PC-9 (cell line): Measurements from ENCODE around the gene USP36. TPM values are rescaled to one million over a fixed set of nuclear protein-coding genes. Genes with fewer than 3 reads are reported as not detected.

Source experiments
- BruUV-seq: library from RNA; stranded (reverse); fragments of 400-500 nt; replicated peaks from 2 replicates; lab custom pipeline; 2021; lab: Mats Ljungman, UMichigan
- CTCF ChIA-PET: fragments of 300-600 bp; sonication (Branson Sonifier 250); formaldehyde crosslinking; loops from one replicate; lab custom pipeline; 2022; ENCODE audit warnings: antibody characterized with exemption; lab: Charles Lee
- POLR2A ChIA-PET: fragments of 300-600 bp; sonication (Branson Sonifier 250); formaldehyde crosslinking; loops from one replicate; lab custom pipeline; 2022; ENCODE audit warnings: antibody characterized with exemption; ENCODE audit not compliant: unreplicated experiment; lab: Charles Lee
- DNase-seq, 2 experiments: peaks; one replicate each; pipeline versions ENCODE4 v3.0.0 to v3.0.0-alpha.2; 2015 to 2022; ENCODE audit warnings: mixed read lengths in 1 of 2
- H2AFZ ChIP-seq: fragments of 200-600 bp; sonication (generic); 2 replicates; pipeline ENCODE4 v1.8.1; 2017; ENCODE audit warnings: antibody characterized with exemption
- H3F3A ChIP-seq: fragments of 200-600 bp; sonication (generic); 2 replicates; pipeline ENCODE4 v1.8.1; 2017; ENCODE audit warnings: antibody characterized with exemption, mild to moderate bottlenecking, low read depth; ENCODE audit not compliant: insufficient read depth
- H3K27ac ChIP-seq: fragments of 200-600 bp; sonication (generic); 2 replicates; pipeline ENCODE4 v1.6.1; 2016; ENCODE audit warnings: mixed run types
- H3K27me3 ChIP-seq: fragments of 200-600 bp; sonication (generic); 2 replicates; pipeline ENCODE4 v1.6.1; 2016; ENCODE audit warnings: low read depth, mixed run types; ENCODE audit not compliant: insufficient read depth
- H3K36me3 ChIP-seq: fragments of 200-600 bp; sonication (generic); 2 replicates; pipeline ENCODE4 v1.6.1; 2016; ENCODE audit warnings: low read depth, mixed run types
- H3K4me1 ChIP-seq: fragments of 200-600 bp; sonication (generic); replicated peaks from 2 replicates; pipeline ENCODE4 v1.6.1; 2016; ENCODE audit warnings: mixed run types; ENCODE audit not compliant: insufficient read depth
- H3K4me2 ChIP-seq: fragments of 200-600 bp; sonication (generic); 2 replicates; pipeline ENCODE4 v1.6.1; 2017; ENCODE audit warnings: mixed run types
- H3K4me3 ChIP-seq: fragments of 200-600 bp; sonication (generic); 2 replicates; pipeline ENCODE4 v1.6.1; 2016; ENCODE audit warnings: mixed run types
- H3K79me2 ChIP-seq: fragments of 200-600 bp; sonication (generic); 2 replicates; pipeline ENCODE4 v1.6.1; 2017; ENCODE audit warnings: low read depth, mixed run types
- H3K9me2 ChIP-seq: fragments of 200-600 bp; sonication (generic); 2 replicates; pipeline ENCODE4 v1.8.1; 2017; ENCODE audit warnings: mild to moderate bottlenecking; ENCODE audit not compliant: insufficient read depth
- H3K9me3 ChIP-seq: fragments of 200-600 bp; sonication (generic); 2 replicates; pipeline ENCODE4 v1.8.1; 2016; ENCODE audit warnings: low read depth; ENCODE audit not compliant: insufficient read depth
- H4K20me1 ChIP-seq: fragments of 200-600 bp; sonication (generic); 2 replicates; pipeline ENCODE4 v1.8.1; 2017; ENCODE audit not compliant: insufficient read depth
- CTCF ChIP-seq: fragments of 200-600 bp; sonication (generic); conservative IDR thresholded peaks from 2 replicates; pipeline ENCODE4 v1.6.1; 2017; ENCODE audit warnings: mixed run types, antibody characterized with exemption, mild to moderate bottlenecking, moderate library complexity
- EZH2 ChIP-seq: fragments of 200-600 bp; sonication (generic); IDR thresholded peaks from 2 replicates; pipeline ENCODE4 v1.8.0; 2017; ENCODE audit warnings: antibody characterized with exemption, low read depth
- intact Hi-C: fragments of 100-400 bp; cut with micrococcal nuclease; formaldehyde crosslinking; loops from one replicate; pipeline ENCODE4 v1.10.0; 2022; ENCODE audit not compliant: unreplicated experiment
- total RNA-seq: library from RNA; stranded (reverse); gene quantifications from 2 replicates; pipeline ENCODE4 v1.2.3, GENCODE V29; 2021

Gene USP36
- total RNA-seq, 1 experiment from 2014 or later = 46.2 TPM

- Histone ChIP-seq H3K36me3 (0 out of 2 replicates have a peak, but pooled peaks cover 14% of the 10 kb centered on the region), H3K9me2 (no peaks in the 10 kb centered on the region), H3F3A (no peaks in the 10 kb centered on the region; the same call in 1 of the 2 replicates), H3K27ac (no peak overlapping the region), H2AFZ (no peak overlapping the region), H4K20me1 (peaks cover 16% of the 10 kb centered on the region), H3K4me2 (no peak overlapping the region), H3K4me1 (peaks cover 7% of the 10 kb centered on the region; the same call in 1 of the 2 replicates), H3K4me3 (no peak overlapping the region), H3K27me3 (no peaks in the 10 kb centered on the region), H3K9me3 (no peaks in the 10 kb centered on the region), H3K79me2 (peaks cover 35% of the 10 kb centered on the region)
- ChIA-PET POLR2A (no interaction called here), CTCF (no interaction called here)
- no peak for DNase-seq
- intact Hi-C loops = no loop called here
- TF ChIP-seq CTCF = no peak
- no peak for TF ChIP-seq EZH2
- no TSS peak for BruUV-seq
Measured at GRCh38 chr17:78834571-78834970, 6.0 kb downstream of the USP36 start.

- intact Hi-C loops = no loop called here
- Histone ChIP-seq H4K20me1 (peaks cover 5% of the 10 kb centered on the region; the same call in 1 of the 2 replicates), H3K27ac (no peak overlapping the region), H3K4me1 (no peaks in the 10 kb centered on the region), H3K27me3 (no peaks in the 10 kb centered on the region), H3K4me2 (no peak overlapping the region), H3K4me3 (no peak overlapping the region), H3F3A (no peaks in the 10 kb centered on the region; the same call in 1 of the 2 replicates), H3K79me2 (peaks cover 14% of the 10 kb centered on the region), H3K9me3 (no peaks in the 10 kb centered on the region), H2AFZ (no peak overlapping the region), H3K36me3 (0 out of 2 replicates have a peak, but pooled peaks cover 8% of the 10 kb centered on the region), H3K9me2 (no peaks in the 10 kb centered on the region)
- CTCF ChIA-PET = interaction anchor here (0.5 kb wide), 1 partner anchor 146 kb away, joined by 3 read pairs; no protein-coding TSS in a partner anchor
- TF ChIP-seq CTCF = no peak
- no peak for TF ChIP-seq EZH2
- POLR2A ChIA-PET = no interaction called here
- BruUV-seq = no TSS peak
- no peak for DNase-seq
Measured at GRCh38 chr17:78832541-78832810, 8.1 kb downstream of the USP36 start.

GRCh38 chr17:78831688-78832540 is 8.7 kb downstream of the USP36 start:
- H3K27me3 ChIP-seq = no peaks in the 10 kb centered on the region
- CTCF ChIA-PET = no interaction called here
- POLR2A ChIA-PET = no interaction called here
- 0 out of 2 replicates have a peak, but pooled peaks cover 9% of the 10 kb centered on the region for H3K79me2 ChIP-seq
- no peaks in the 10 kb centered on the region for H3K9me2 ChIP-seq
- H3F3A ChIP-seq = no peaks in the 10 kb centered on the region; the same call in 1 of the 2 replicates
- no peak overlapping the region for H3K4me2 ChIP-seq
- BruUV-seq = no TSS peak
- 0 out of 2 replicates have a peak, but pooled peaks cover 8% of the 10 kb centered on the region for H3K36me3 ChIP-seq
- H2AFZ ChIP-seq = no peak overlapping the region
- no peak for DNase-seq
- no peaks in the 10 kb centered on the region for H3K4me1 ChIP-seq
- no peak overlapping the region for H3K27ac ChIP-seq
- H3K4me3 ChIP-seq = no peak overlapping the region
- H4K20me1 ChIP-seq = peaks cover 5% of the 10 kb centered on the region; the same call in 1 of the 2 replicates
- TF ChIP-seq CTCF (no peak), EZH2 (no peak)
- no peaks in the 10 kb centered on the region for H3K9me3 ChIP-seq
- intact Hi-C loops = no loop called here
